Motor neuron (in vitro differentiated cells): Measurements from ENCODE around the gene GPC1. TPM values are rescaled to one million over a fixed set of nuclear protein-coding genes. Genes with fewer than 3 reads are reported as not detected.

Source experiments
- ATAC-seq, 8 experiments: fragments of 200-7000 bp; cut with Tn5 transposase; replicated peaks in 6 of 8; 2 replicates each; pipeline ENCODE4 v1.8.0; 2021; ENCODE audit warnings: mild to moderate bottlenecking in 8 of 8, moderate library complexity in 8 of 8
- H3K27ac ChIP-seq, 2 donors: fragments of 250-450 bp; sonication (Bioruptor Pico); 2 replicates each; pipeline ENCODE4 v1.9.0; 2021; ENCODE audit warnings: antibody characterized with exemption in 2 of 2, mild to moderate bottlenecking in 2 of 2, moderate library complexity in 1 of 2
- H3K4me1 ChIP-seq, 2 donors: fragments of 250-450 bp; sonication (Bioruptor Pico); replicated peaks in 1 of 2; 2 replicates each; pipeline ENCODE4 v1.6.1; 2021; ENCODE audit warnings: antibody characterized with exemption in 2 of 2, mild to moderate bottlenecking in 2 of 2, moderate library complexity in 1 of 2
- H3K4me3 ChIP-seq, 5 donors: fragments of 250-450 bp; sonication (Bioruptor Pico); 2 replicates each; pipeline ENCODE4 v1.9.0; 2021; ENCODE audit warnings: antibody characterized with exemption in 5 of 5, mild to moderate bottlenecking in 5 of 5, moderate library complexity in 4 of 5
- WGBS, 10 experiments: fragments of 450-650 bp; shearing (Covaris generic); methylation state at CpG; one replicate each; pipeline ENCODE4 v1.0.0; 2022; 5-methylcytosine and 5-hydroxymethylcytosine counted together
- in situ Hi-C, 9 experiments: fragments of 400-800 bp; cut with MboI; loops; one replicate each; pipeline ENCODE4 v1.15.0; 2021; ENCODE audit warnings: low sequenced_read_pairs in 9 of 9, low pct_unique_long_range_greater_than_20kb in 2 of 9; ENCODE audit not compliant: unreplicated experiment in 9 of 9
- total RNA-seq, 8 experiments: library from RNA; unstranded; fragments of 300-600 nt; gene quantifications; 2 replicates each; pipeline versions ENCODE4 v1.2.3 to v1.2.4, GENCODE V29; 2022

Gene GPC1
- total RNA-seq, 8 experiments from 2014 or later, result 3.8 to 44.1 (median 18.0) TPM

DNA sequence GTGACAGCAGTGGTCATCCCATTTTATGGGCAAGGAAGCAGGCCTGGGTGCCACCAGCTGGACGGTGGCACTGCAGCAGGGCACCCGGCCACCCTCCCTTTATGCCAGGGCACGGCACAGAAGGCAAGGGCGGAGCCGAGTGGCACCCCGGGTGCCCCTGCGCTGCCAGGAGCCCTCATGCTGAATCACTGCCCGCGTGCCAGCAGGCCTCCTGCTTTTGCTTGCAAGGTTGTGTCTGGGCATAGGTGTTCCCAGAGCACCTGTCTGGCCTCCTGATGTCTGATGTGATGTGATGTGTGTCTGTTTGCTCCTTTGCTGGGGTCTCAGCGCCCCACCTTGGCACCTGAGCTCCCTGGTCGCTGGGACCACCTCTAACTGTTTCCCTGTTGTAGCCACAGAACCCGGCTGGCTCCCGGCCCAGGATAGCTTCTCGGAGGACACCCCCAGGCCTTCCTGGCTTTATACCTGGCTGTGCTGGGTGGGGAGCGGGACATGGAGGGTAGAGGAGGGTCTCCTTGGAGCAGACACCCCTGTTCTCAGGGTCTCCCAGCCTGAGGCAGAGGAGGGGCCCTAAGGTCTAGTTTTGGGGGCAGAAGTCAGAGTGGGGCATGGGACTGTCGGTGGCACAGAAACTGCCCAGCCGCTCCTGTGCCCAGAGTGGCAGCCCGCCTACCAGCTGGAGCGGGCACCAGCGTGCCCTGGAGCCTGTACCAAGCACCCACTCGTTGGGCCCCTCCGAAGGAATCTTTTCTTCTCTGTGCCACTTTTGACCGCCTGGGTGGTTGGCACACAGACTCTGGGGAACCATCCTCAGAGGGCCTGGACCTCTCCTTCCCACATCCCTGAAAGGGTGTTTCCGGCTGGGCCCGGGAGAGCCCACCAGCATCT lies 3.6 kb downstream of the GPC1 start:
- no peak for ATAC-seq
- no peak overlapping the region for H3K4me3 ChIP-seq
- no peak overlapping the region for H3K27ac ChIP-seq
- WGBS, 10 experiments, result 50 to 100% (median 92%) methylated on average over 1 to 5 of the region's 25 CpGs; no CpG with 5 or more reads in 4 of the 10 experiments
- H3K4me1 ChIP-seq, result peaks cover 17 to 22% of the 10 kb centered on the region in 2 donors
- in situ Hi-C loops, result loop anchor here (5.0 to 25.0 kb wide), 5 partner anchors 202 to 377 kb away; partner anchors contain the start of gene OR6B3 (in 3 of the 9)

DNA sequence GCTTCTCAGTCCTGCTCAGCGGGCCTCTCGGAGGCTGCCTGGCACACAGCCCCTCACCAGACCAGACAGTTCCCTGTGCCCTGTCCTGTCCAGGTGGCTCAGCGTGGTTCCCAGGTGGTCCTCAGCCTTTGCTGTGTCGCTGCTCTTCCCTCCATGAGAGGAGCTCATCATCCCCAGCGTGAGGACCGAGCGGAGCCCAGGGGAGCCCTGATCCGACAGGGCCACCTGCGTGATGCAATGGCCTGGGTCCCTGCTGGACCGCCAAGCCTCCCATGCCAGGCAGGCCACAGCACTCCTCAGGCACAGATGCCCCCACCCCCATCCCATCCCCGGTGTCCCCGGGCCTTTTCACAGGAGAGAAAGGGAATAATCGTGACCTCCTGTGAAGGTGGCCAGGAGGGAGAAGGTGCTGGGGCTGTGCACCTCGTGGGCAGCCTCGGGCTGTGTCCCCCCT lies 4.3 kb downstream of the GPC1 start:
- in situ Hi-C loops, result loop anchor here (5.0 to 25.0 kb wide), 5 partner anchors 202 to 377 kb away; partner anchors contain the start of gene OR6B3 (in 3 of the 9)
- Histone ChIP-seq H3K4me1 (peaks cover 17 to 20% of the 10 kb centered on the region in 2 donors), H3K27ac (no peak overlapping the region), H3K4me3 (no peak overlapping the region)
- no peak for ATAC-seq
- 60 to 100% (median 75%) methylated on average over 1 to 7 of the region's 15 CpGs; no CpG with 5 or more reads in 6 of the 10 experiments for WGBS, 10 experiments

DNA sequence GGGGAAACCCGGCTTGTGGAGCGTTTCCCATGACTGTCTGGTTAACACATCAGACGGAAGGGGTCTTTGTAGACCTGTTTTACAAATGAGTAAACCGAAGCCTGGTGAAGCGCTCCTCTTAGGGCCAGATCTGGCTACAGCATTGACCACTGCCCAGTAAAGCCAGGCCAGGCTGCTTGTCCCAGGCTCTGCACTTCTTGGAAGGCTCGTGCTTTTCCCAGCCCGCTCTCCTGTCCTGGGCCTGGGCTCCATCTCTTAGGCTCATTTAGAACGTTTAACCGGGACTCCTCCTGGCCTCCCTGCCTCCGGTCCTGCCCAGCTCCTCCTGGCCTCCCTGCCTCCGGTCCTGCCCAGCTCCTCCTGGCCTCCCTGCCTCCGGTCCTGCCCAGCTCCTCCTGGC lies 4.8 kb downstream of the GPC1 start:
- in situ Hi-C loops, result loop anchor here in 8 of 9 experiments (25.0 kb wide), 3 partner anchors 203 to 378 kb away; partner anchors contain the start of gene OR6B3 (in 3 of the 8)
- 50 to 100% (median 80%) methylated on average over 1 to 2 of the region's 12 CpGs; no CpG with 5 or more reads in 7 of the 10 experiments for WGBS, 10 experiments

DNA sequence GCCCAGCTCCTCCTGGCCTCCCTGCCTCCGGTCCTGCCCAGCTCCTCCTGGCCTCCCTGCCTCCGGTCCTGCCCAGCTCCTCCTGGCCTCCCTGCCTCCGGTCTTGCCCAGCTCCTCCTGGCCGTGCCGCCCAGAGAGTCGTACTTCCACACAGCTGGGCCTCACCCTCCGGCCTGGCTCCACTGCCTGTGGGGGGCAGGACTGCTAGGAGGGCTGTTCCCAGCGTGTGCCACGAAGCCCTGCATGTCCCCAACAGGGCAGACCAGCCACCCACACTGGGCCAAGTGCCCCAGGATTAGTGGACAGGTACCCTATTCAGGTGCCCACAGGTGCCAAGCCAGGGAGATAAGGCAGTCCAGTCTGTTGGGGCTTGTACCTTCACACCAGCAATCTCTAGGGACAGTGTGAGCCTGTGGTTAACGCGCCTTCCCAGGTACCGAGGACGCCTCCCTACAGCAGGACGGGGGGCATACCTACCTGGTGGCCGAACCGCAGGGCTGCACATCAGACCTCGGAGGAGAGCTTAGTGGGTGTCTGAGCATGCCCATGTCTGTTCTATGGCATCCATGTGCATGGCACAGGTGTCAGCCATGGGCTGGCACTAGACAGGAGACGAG lies 5.3 kb downstream of the GPC1 start:
- H3K4me3 ChIP-seq, result no peak overlapping the region
- no peak for ATAC-seq
- in situ Hi-C loops, result loop anchor here in 8 of 9 experiments (25.0 kb wide), 3 partner anchors 204 to 379 kb away; partner anchors contain the start of gene OR6B3 (in 3 of the 8)
- peaks cover 17 to 20% of the 10 kb centered on the region in 2 donors for H3K4me1 ChIP-seq
- 97 to 100% methylated on average over 1 to 6 of the region's 18 CpGs; no CpG with 5 or more reads in 8 of the 10 experiments for WGBS, 10 experiments
- H3K27ac ChIP-seq, result no peak overlapping the region

More for the DNA sequence above, 4.8 kb downstream of the GPC1 start:
- H3K27ac ChIP-seq, result no peak overlapping the region
- no peak overlapping the region for H3K4me3 ChIP-seq
- ATAC-seq, result no peak
- peaks cover 17 to 20% of the 10 kb centered on the region in 2 donors for H3K4me1 ChIP-seq

DNA sequence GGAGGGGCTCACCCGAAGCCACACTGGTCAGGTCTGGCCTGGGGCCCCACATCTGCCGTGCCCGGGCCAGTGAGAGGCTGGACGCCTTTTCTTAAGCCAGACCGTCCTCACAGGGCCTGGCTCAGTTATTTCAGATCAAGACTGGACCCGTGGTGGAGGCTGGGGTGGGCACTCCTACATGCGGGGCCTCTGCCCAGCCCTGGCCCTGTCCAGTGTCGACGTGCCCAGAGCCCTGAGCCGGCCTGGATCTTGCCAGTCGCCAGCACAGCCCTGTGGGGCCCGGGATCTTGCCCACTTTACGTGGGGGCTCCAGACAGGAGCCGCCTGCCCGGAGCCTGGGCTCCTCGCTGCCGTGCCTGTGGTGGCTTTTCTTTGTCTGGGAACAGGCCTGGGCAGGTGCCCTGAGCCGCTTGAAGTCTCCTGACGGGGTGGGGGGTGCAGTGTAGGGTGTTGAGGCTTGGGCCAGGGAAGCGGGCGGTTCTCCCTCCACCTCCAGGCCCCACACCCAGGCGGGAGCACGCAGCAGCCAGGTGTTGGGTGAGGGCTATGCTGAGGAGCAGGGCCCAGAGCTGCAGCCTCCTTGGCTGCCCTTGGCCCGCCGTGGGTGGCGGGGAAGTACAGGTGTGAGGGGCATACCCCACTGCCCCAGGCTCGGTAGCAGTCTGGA lies 6.0 kb downstream of the GPC1 start:
- peaks cover 17 to 20% of the 10 kb centered on the region in 2 donors for H3K4me1 ChIP-seq
- H3K4me3 ChIP-seq, result no peak overlapping the region
- H3K27ac ChIP-seq, result no peak overlapping the region
- WGBS, 10 experiments, result 90 to 100% (median 100%) methylated on average over 1 to 3 of the region's 27 CpGs; no CpG with 5 or more reads in 7 of the 10 experiments
- ATAC-seq, result no peak
- in situ Hi-C loops, result loop anchor here in 8 of 9 experiments (25.0 kb wide), 3 partner anchors 204 to 379 kb away; partner anchors contain the start of gene OR6B3 (in 3 of the 8)

DNA sequence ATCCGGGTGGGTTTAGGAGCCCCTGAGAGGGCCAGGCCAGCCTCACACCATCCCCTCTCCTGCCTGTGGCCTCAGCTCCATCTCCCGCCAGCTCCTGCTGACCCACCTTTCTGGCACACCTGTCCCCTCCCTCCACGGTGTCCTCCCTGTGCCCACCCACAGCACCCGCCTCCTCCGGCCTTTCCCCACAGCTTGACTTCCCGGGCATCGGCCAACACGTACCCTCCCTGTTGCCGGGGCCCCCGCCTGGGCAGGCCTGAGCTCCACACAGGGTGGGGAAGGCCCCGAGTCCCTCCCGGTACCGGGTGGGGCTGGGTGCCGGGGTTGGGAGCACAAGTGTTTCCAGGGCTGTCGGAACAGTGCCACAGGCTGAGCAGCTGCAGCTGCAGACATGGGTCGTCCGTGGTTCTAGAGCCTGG lies 6.5 kb downstream of the GPC1 start:
- WGBS, 10 experiments, result no CpG with 5 or more reads among the region's 17 CpGs
- in situ Hi-C loops, result loop anchor here in 8 of 9 experiments (25.0 kb wide), 3 partner anchors 205 to 380 kb away; partner anchors contain the start of gene OR6B3 (in 3 of the 8)
- Histone ChIP-seq H3K4me1 (peaks cover 11 to 14% of the 10 kb centered on the region in 2 donors), H3K27ac (no peak overlapping the region), H3K4me3 (no peak overlapping the region)
- peak in 1 of 8 experiments; percentile 8 for ATAC-seq

DNA sequence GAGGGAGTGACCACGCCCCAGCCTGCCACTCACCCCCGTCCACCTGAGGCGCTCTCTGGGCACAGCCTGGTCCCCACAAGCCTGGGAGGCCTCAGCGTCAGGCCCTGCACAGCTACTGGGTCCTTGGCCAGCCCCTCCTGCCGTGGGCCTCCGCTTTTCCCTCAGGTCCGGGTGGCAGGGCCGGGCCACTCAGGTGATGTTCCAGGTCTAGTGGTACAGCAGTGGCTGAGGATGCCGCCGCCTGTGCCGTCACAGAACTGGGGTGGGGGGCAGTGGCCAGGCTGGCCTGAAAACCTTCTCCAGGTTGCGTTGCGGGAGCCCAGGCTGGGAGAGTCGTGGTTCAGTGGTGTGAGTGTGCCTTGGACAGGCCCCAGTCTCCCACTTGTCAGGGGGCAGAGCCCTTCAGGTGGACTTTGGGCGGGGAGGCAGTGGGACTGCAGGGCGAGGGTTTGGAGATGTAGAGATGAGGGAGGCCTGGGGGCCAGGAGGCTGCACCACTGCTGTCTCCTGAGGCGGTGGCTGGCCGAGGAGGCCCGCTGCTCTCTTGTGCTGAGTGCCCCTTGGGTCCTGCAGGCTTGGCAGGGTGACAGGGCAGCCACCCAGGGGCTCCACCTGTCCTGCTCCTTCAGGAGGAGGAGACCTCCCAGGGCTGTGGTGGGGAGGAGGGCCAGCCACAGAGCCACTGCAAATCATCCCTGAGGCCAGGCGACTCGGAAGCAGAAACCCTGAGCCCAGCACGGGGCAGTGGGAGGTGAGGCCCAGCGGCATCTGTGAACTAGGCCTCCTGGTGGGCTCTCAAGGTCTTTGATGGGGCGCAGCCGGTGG lies 7.6 kb downstream of the GPC1 start:
- H3K4me1 ChIP-seq, result peaks cover 3 to 6% of the 10 kb centered on the region in 2 donors
- in situ Hi-C loops, result loop anchor here in 8 of 9 experiments (25.0 kb wide), 3 partner anchors 206 to 381 kb away; partner anchors contain the start of gene OR6B3 (in 3 of the 8)
- H3K4me3 ChIP-seq, result no peak overlapping the region
- no peak for ATAC-seq
- WGBS, 10 experiments, result 90% methylated on average over 2 of the region's 25 CpGs; no CpG with 5 or more reads in 9 of the 10 experiments
- no peak overlapping the region for H3K27ac ChIP-seq

DNA sequence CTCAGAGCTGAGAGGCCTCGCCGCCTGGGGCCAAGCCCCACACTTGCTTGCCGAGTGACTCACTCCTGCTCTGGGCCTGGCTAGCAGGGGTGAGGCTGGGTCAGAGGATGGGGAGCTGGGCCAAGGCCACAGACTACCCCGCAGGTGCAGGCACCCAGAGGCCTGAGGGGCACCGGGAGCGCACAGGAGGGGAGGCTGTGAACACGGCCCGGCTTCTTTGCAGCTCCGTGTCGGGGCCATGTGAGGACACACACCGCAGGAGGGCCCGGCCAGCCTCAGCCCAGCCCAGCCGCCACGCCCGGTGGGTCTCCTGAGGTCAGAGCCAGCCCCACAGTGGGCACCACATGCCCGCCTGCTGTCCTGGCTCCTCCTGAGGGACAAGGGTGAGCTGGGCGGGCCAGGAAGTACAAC lies 8.4 kb downstream of the GPC1 start:
- in situ Hi-C loops, result loop anchor here in 8 of 9 experiments (25.0 kb wide), 3 partner anchors 207 to 382 kb away; partner anchors contain the start of gene OR6B3 (in 3 of the 8)
- Histone ChIP-seq H3K4me1 (peaks cover 0 to 3% of the 10 kb centered on the region in 2 donors), H3K4me3 (no peak overlapping the region), H3K27ac (no peak overlapping the region)
- ATAC-seq, result peak in 2 of 8 experiments; percentile 5 to 6
- WGBS, 10 experiments, result 95 to 100% methylated on average over 1 to 4 of the region's 17 CpGs; no CpG with 5 or more reads in 8 of the 10 experiments

DNA sequence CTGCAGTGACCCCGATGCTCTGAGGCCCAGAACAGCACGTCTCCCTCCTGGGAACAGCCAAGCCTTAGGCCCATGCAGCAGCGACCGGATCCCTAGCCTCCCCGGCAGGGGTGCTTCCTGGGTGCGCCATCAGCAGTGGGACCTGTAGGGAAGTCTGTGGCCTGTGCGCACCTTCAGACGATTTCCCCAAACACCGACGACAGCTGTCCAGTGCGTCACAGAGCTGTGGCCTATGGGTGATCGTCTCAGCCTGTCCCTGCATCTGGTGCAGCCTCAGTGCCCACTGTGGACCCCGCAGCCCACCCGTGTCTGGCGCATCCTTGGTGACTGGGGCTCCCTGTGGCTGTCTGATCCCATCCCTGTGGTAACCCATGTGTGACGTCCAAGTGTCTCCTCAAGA lies 9.0 kb downstream of the GPC1 start:
- H3K4me3 ChIP-seq, result no peak overlapping the region
- peaks cover under 1 to 3% of the 10 kb centered on the region in 2 donors for H3K4me1 ChIP-seq
- no peak for ATAC-seq
- H3K27ac ChIP-seq, result no peak overlapping the region
- in situ Hi-C loops, result loop anchor here in 8 of 9 experiments (25.0 kb wide), 3 partner anchors 207 to 382 kb away; partner anchors contain the start of gene OR6B3 (in 3 of the 8)
- 85% methylated on average over 4 of the region's 16 CpGs; no CpG with 5 or more reads in 9 of the 10 experiments for WGBS, 10 experiments

DNA sequence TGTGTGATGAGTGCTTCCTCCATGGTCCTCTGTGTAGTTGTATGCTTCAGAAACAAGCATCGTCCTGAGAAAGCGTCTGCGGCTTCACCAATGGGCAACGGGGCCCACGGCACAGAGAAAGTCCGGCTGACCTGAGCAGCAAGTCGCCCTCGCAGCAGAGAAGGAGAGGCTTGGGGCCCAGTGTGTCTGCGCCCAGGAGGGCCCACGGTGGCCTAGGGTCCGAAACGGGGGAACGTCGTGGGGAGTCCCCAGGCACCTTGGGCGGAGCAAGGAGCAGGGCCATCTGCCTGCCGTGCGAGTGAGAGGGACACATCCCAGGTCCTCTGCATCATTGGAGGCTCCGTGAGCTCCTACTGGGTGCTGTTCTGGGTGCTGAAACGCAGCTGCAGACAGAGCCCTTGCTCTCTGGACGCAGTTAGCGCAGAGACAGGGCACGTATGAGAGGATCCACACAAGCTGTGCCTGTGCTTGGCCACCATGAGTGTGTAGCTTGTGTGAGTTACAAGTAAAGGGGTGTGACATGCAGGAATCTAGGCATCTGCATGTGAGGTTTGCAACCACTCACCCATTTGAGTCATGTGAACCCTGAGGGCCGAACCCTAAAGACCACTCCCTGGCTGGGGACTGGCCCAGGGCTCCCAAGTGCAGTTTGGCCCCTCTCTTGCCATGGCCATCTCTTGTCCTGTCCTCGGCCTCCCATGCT lies 10.6 kb downstream of the GPC1 start:
- WGBS, 10 experiments, result 60 to 100% (median 90%) methylated on average over 1 to 9 of the region's 24 CpGs; no CpG with 5 or more reads in 3 of the 10 experiments
- Histone ChIP-seq H3K4me3 (no peak overlapping the region), H3K4me1 (peaks cover 17 to 19% of the 10 kb centered on the region in 2 donors), H3K27ac (no peak overlapping the region)
- peak in 3 of 8 experiments; percentile 9 to 62 (median 52) for ATAC-seq
- in situ Hi-C loops, result loop anchor here in 8 of 9 experiments (25.0 kb wide), 3 partner anchors 209 to 384 kb away; partner anchors contain the start of gene OR6B3 (in 3 of the 8)
